IPS-NIHi7 (cell line): Measurements from ENCODE around the gene PSMD3.

Experiments
- DNase-seq: peaks from one replicate; pipeline ENCODE4 v3.0.0; 2012; ENCODE audit warnings: mixed read lengths; ENCODE audit errors: extremely low spot score

Gene PSMD3

DNA sequence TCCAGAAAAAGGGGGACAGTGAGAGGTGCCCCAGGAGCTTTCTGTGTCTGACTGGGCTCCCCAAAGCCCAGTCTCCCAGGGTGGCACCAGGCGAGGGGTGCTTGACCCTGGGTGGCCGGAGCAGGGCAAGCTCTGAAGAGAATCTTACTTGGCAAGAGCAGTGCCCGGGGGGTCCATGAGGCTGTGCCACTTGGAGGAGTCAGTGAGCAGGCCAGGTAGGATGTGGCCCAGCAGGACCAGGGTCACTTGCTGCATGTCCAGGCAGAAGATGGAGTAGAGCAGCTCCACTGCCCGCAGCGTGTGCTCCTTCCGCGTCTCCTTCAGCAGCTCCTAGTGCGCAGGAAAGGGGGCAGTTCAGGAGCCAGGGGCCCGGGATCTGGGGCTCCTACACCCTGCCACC, 41.9 kb downstream of the PSMD3 start:
- DNase-seq = no peak

DNA sequence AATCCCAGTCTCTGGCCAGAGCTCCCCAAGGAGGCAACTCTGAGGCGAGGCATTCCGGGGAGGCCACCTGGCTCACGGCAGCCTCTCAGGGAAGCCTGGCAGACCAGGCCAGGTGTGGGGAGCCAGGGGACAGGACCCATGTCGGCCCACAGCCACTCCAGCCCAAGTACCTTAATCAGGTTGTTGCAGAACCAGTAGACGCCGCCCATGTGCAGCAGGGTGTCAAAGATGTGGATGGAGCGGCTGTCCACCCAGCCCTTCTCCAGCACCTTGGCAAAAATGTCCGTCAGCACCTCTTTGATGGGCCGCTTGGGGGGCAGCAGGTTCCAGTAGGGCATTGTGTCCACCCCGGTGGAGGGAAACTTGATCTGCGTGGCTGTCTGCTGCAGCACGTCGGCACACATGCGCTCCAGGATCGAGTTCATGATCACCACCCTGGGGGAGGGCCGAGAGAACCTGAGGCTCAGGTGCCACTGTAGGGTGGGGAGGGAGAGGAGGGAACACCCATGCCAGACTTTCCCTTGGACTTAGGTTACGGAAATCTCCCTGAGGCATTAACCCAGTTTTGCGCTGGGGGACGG, 42.4 kb downstream of the PSMD3 start:
- DNase-seq = no peak

DNA sequence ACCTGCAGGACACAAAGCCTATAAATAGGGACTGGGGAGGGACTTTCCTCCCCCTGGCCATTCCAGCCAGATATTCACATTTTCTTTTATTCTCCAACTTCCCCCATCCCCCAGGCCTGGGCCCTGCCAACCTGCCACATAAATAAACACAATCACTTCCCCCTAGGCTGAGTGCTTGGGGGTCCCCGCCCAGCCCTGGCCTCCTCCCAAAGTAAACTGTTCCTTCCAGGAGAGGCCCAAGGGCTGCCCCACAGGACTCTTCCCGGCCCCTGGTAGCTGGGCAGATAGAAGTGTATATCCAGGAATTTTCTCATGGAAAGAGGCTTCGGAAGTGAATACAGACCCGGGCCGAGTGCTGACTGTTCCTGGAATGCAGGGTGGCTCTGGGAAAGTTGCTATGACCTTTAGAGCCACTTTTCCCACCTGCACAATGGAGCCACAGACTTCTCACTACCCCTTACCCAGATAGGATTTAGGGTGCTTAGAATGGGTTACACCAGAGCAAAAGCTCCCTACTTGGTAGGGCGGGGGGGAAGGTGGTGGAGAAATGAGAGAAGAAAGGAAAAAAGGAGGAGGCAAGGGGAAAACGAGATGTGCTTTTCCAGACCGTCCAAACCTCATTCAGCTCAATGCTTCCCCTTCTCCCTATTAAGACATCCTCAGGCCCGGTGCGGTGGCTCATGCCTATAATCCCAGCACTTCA, 43.1 kb downstream of the PSMD3 start:
- DNase-seq = no peak

DNA sequence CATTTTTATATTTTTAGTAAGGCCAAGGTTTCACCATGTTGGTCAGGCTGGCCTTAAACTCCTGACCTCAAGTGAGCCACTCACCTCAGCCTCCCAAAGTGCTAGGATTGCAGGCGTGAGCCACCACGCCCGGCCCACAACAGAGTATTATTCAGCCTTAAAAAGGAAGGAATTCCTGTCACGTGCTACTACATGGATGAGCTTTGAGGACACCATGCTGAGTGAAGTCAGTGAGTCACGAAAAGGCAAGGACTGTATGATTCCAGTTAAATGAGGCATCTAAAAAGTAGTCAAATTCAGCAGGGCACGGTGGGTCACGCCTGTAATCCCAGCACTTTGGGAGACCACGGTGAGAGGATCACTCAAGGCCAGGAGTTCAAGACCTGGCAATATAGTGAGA, 44.3 kb downstream of the PSMD3 start:
- DNase-seq = no peak

DNA sequence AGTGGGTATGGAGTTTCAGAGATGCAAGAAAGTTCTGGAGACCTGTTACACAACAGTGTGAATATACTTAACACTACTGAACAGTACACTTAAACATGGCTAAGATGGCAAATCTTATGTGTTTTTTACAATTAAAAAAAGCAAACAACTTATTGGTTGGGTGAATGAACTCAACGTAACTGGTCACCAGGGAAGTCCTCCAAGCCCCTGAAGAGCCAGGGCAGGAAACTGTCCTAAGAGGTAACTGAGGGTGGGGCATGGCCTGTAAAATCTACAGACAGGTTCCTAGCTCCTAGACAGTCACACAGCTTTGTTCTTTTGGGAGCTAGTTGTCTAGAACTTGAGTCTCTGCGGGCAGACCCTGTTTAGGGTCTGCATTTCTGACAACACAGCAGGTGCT, 45.0 kb downstream of the PSMD3 start:
- DNase-seq = no peak

DNA sequence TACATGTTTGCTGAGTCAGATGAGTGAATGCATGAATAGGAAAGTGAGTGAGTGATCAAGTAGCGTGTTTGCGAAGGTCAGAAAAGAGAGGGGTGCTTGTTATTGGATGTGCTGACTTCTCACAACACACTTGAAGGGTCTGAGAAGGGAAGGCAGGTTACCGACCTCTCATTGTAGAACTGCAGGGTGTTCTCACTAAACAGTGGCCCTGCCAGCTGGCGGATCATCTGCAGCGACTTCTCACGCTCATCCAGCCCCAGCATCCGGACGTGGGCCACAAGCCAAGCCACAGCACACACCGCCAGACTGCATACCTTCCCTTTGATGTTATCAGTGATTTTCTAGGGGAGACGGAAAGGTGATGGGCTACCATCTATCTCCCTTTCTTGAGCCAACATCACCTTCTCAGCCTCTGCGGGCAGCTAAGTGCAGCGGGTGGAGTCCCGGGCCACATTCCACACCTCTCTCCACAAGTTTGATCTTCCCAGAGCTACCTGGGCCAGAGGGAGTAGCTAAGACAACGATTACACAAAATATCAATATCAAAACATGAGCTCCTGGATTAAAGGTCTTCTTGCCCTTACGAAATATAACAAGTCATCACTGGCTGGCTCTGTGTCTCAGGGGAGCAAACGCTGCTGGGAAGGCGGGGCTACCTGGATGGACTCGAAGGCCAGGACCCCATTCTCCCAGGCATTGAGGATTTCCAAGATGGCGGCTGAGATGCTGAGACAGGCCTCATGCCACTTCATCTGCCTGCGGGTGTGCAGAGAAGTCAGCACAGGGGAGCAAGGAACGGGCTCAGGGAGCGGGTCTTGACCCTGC, 45.6 kb downstream of the PSMD3 start:
- DNase-seq = no peak

DNA sequence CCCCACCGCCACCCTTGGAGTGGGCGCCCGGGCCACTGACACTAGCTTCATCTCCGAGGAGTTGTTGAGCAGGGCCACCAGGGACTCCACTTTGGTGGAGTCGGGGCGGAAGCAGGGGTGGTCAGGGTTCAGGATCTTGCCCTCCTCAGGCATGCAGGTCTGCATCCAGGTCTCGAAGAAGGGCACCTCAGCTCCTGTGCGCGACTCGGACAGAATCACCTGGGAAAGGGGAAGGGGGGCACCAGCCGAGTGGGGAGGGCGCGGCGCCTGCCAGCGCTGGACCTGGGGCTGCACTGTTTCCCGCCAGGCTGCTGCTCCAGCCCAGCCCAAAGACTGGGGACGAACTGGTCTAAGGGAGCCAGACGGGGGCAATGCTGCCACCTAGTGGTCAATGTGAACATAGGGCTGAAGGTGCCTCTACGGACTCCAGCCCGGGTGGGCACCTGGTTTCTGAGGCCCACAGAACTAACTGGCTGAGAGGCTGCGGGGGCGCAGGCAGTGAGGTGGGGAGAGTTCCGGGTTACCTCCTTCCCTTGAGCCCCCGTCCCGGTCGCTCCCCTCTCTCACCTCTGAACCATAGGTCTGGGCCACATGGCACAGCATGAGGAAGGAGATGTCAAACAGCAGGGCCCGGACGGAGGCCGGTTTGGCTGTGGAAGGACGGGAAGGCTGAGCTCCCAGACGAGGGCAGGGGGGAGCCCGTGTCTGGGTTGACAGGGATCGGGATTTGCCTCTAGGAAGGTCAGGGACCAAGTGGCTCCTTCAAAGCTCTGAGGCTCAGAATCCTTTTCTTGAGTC, 46.4 kb downstream of the PSMD3 start:
- DNase-seq = peak; percentile 97

DNA sequence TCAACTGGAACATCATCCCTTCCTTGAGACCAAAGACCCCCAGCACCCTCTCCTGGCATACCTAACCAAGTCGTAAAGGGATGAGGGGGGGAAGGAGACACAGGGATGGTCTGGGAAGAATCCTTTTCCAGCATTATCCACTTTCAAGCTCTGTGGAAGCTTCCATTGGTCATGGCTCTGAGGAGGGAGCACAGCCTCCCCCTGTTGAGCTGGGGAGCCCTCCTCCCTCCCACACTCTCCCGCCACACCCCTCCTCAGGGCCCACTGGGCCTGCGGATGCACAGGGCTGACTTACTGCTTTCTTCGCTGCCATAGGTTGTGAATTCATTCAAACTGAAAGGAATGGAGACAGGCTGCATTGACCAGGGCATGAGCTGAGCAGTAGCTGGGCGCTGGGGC, 47.0 kb downstream of the PSMD3 start:
- DNase-seq = peak; percentile 9

DNA sequence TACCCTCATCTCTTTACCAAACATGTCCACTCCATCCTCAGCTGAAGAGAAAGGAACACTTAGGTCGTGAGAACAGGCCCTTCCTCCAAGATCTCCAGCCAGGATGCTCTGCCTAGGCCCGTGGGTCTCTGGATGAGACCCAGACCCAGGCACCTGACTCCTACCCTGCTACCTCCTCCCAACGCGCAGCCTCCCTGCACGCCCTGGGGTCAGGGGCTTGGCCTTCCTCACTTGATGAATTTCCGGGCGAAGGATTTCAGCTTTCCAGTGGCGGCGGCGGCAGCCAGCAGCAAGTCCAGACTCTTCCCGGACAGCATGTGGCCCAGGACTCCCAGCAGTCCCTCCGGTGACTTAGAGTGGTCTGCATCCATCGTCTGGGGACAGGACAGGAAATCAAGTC, 48.0 kb downstream of the PSMD3 start:
- DNase-seq = no peak

DNA sequence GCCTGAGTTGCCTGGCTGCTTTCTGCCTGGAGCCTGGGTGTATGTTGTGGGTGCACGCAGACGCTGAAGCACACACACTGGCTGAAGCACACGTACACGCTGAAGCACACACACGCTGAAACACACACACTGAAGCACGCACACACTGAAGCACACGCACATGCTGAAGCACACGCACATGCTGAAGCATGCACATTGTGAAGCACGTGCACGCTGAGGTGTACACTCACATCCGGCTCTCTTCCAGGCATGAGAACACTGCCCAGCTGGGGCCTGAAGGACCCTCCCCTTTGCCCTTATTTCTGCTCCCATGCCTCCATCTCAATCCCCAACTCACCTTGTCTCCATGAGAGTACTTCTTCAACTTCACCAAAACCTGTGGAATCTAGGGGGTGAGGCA, 51.1 kb downstream of the PSMD3 start:
- no peak for DNase-seq

DNA sequence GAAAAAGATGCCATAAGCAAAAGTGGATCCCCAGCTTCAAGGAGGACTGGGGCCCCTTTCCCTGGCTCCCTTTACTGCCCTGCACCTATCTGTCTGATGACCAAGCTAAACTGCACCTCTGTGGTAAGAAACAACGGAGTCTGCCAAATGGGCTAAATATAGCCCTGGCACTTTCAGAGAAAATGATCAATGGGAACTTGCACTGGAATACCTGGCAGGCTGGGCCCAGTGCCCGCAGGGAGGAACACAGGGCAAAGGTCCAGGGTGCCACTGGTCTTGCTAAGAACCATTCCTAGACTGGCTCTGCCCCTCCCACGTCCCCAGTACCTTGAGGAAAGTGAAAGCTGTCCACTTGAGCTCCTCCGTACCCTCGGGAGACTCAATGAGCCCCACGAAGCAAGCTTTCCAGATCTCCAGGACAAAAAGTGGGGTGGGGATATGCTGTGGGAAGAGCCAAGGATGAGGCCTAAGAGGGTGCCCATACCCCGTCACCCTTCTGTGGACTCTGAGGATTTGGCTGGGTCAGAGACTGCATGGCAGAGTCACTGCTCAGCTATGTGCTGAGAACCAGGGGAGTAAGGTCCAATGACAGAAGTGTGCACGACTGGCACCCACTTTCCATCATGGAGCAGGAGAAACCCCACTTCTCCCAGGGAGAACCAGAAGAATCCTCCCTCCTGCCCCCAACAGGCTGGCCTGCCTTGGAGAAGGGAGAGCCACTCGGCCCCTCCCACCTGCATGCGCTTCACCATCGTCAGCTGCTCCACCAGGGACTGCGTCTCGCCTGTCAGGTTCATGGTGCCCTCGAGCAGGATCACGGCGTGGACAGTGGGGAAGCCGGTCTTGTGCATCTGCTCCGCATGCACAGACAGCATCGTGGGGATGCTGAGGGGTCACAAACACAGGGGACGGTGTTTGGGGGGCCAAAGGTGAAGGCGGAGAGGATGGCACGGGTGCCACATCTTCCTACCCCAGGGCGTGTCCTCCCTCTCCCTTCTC, 52.0 kb downstream of the PSMD3 start:
- DNase-seq = no peak

DNA sequence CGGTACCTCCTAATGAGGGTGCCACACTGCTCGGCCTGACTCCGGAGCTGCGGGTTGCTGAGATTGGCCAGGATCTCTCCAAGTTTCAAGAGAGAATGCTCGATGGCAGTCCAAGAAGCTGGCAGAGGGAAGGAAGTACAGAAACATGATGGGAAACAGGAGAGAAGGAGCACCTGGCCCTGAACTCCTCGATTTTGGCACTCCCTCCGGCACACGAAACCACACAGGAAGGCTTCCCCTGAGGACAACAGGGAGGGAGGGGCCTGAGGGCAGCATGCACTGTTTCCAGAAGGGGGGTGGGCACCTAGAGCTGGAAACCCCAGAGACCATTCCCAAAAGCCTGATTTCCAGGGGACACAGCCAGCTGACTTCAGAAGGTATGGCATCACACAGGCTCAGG, 52.7 kb downstream of the PSMD3 start:
- no peak for DNase-seq

DNA sequence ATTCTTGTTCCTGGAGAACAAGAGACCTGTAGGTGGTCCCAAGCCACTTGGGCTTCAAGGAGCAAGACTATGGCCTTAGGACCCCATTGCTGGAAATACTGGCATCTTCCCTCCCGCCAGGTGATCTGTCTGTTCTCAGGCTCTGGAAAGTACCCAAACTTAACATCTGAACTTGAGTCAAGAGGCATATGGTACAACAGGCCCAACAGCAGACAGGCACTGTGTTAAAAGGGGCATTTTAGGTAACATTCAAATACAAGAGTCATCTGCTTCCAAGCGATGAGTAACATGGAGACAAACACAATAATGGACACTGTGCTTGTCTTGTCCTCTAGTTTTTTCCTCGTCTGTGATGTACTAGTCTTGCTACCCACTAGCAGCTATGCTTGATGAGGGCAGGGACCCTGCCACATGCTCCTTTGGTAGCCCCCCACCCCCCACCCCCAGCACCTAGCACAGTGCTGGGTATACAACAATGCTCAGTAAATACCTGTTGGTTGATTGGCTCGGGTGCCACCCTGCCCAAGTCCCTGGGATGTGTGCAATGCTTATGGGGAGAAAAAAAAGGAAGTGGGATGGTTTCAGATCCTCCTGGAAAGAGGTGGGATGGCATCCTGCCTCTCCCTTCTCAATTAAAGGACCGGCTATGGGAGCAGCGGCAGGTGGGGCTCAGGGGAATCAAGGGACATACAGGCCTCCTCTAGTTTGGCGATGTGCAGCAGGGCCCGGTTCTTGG, 54.0 kb downstream of the PSMD3 start:
- DNase-seq = no peak

DNA sequence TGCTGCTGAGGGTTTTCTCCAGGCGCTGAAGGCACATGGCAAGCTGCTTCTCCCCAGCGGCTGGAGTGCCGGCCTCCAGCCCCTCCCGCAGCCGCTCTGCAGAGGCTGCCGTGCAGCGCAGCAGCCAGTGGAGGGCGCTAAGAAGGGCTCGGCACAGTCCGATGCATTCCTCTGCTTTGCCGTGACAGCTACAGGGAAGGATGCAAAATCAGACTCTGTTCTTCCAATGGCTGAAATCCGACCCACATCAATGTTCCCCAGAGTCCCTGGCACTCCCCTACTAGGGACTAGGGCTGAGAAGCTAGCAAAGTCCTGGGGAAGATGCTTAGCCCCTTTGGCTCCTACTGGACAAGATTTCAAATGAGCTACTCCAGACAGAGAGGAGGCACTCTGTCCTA, 54.6 kb downstream of the PSMD3 start:
- peak; percentile 94 for DNase-seq

DNA sequence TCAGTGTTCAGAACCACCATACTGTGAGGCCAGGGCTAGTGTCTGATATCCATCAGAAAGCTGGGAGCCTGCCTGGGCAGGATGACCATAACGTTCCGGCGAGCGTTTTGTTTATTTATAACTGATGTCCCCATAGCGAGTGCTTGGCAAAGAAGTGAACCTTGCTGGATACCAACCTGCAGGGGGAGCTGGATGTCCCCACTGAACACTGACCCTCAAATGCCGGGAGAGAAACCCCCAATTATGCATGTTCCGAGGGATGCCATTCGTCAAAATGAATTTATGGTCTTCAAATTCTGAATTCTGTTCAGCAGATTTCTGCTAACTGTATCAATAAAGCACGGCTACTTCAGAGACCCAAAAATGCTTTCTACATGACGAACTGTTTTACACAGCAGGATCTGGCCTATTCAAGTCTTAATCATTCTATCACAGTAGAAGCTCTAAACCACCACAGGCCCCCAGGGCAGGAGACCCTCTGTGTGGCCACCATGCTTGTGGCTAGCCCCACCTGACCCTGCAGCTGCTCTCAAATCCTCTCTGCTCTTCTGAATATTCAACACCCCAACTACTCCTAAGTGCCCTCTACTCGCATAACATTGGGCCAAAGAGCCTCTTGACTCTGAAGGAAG, 58.4 kb downstream of the PSMD3 start:
- peak; percentile 63 for DNase-seq

DNA sequence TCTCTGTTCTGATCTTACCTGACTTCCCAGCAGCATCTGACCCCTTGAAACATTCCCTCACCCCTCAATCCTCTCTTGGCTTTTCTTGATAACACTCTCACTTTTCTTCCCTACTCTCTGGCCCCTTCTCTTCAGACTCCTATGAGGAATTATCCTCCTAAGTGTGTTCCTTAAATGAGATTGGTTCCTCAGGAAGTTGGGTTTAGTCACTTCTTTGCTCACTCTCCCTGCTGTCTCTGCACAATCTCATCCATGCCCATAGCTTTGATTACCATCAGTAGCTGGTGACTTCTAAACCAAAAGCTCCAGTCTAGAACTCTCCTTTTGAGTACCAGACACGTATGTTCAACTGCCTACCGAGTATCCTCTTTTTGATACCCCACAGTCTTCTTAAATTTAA, 60.6 kb downstream of the PSMD3 start:
- no peak for DNase-seq
